D341Med (cell line): ENCODE data around the gene RUSF1.
"Not testable (repeated sequence)": the region's sequence is repeated elsewhere in the genome, so short reads cannot be mapped to it uniquely, and the experiment has no call there.

ENCODE experiments used
- DNase-seq: peaks from one replicate; pipeline ENCODE4 v3.0.0; 2012; ENCODE audit warnings: low spot score

Gene RUSF1

GRCh38 chr16:31487071-31487719 is 21.0 kb downstream of the RUSF1 start:
- DNase-seq: no peak

- DNase-seq: no peak
These were observed 22.1 kb downstream of the RUSF1 start for GRCh38 chr16:31486045-31486444.

GRCh38 chr16:31485571-31485970 is 22.6 kb downstream of the RUSF1 start:
- DNase-seq: no peak

- no peak for DNase-seq
These were observed 23.6 kb downstream of the RUSF1 start for GRCh38 chr16:31484491-31485171.

GRCh38 chr16:31484048-31484447 is 24.1 kb downstream of the RUSF1 start:
- DNase-seq: not testable (repeated sequence)

GRCh38 chr16:31483081-31483480 is 25.1 kb downstream of the RUSF1 start, which contains the start of gene SLC5A2:
SLC5A2 (plus strand) TSS chr16:31483123; CDS start chr16:31483137, 14 bp downstream.
- no peak for DNase-seq

GRCh38 chr16:31480851-31481536 is 27.2 kb downstream of the RUSF1 start:
- DNase-seq: no peak

- no peak for DNase-seq
These were observed 28.4 kb downstream of the RUSF1 start for GRCh38 chr16:31479751-31480150.

GRCh38 chr16:31478956-31479355 is 29.2 kb downstream of the RUSF1 start:
- DNase-seq: no peak

- DNase-seq: peak; percentile 59
These were observed 30.7 kb downstream of the RUSF1 start for GRCh38 chr16:31477220-31478216.

- peak; percentile 83 for DNase-seq
These were observed 31.6 kb downstream of the RUSF1 start for GRCh38 chr16:31476303-31477219.

- DNase-seq: no peak
These were observed 32.3 kb downstream of the RUSF1 start for GRCh38 chr16:31475946-31476302.

GRCh38 chr16:31474773-31475738 is 33.1 kb downstream of the RUSF1 start:
- no peak for DNase-seq

GRCh38 chr16:31474173-31474714 is 33.9 kb downstream of the RUSF1 start:
- DNase-seq: no peak

GRCh38 chr16:31473264-31473984 is 34.8 kb downstream of the RUSF1 start:
- no peak for DNase-seq

- DNase-seq: peak; percentile 59
These were observed 35.4 kb downstream of the RUSF1 start for GRCh38 chr16:31472709-31473203.

GRCh38 chr16:31471875-31472708 is 36.1 kb downstream of the RUSF1 start, which contains the start of gene TGFB1I1:
TGFB1I1 (plus strand) TSS chr16:31472152; CDS start chr16:31472189, 37 bp downstream.
- DNase-seq: no peak
